ENCODE measurements around the gene PELI3.

DNA sequence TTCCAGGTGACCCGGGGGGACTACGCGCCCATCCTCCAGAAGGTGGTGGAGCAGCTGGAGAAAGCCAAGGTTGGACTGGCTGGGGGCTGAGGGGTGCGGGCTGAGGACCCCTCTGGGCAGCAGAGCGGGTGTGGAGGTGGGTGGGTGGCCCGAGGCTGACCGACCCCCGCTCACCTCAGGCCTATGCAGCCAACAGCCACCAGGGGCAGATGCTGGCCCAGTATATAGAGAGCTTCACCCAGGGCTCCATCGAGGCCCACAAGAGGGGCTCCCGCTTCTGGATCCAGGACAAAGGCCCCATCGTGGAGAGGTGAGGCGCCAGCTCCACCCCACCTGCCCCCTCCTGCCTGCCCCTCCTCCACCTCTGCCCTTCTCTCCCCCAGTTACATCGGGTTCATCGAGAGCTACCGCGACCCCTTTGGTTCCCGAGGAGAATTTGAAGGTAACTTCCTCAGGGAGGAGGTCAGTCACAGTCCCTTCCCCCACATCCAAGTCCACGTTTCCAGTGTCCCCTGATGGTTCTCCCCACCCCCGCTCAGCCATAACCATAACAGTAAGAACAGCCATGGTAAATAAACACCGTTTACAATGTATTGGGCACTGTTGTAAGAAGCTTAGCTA, 24.7 kb downstream of the PELI3 start:
- TF ChIP-seq, protein P1, sequence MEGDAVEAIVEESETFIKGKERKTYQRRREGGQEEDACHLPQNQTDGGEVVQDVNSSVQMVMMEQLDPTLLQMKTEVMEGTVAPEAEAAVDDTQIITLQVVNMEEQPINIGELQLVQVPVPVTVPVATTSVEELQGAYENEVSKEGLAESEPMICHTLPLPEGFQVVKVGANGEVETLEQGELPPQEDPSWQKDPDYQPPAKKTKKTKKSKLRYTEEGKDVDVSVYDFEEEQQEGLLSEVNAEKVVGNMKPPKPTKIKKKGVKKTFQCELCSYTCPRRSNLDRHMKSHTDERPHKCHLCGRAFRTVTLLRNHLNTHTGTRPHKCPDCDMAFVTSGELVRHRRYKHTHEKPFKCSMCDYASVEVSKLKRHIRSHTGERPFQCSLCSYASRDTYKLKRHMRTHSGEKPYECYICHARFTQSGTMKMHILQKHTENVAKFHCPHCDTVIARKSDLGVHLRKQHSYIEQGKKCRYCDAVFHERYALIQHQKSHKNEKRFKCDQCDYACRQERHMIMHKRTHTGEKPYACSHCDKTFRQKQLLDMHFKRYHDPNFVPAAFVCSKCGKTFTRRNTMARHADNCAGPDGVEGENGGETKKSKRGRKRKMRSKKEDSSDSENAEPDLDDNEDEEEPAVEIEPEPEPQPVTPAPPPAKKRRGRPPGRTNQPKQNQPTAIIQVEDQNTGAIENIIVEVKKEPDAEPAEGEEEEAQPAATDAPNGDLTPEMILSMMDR (IDR thresholded peaks at IDR 0.05) = no peak
- no peak for TF ChIP-seq POLR2A (IDR thresholded peaks at IDR 0.05)

All from uterus (tissue), 2 donors.